ENCODE measurements around the gene C2CD2. TPM values are rescaled to one million over a fixed set of nuclear protein-coding genes. Genes with fewer than 3 reads are reported as not detected.

The C2CD2 gene
- total and polyA plus RNA-seq, 2 experiments from 2014 or later, result 4.5 to 16.2 TPM

GRCh38 chr21:41929248-41929647 is 24.6 kb downstream of the C2CD2 start (continued):
- TF ChIP-seq ZNF462 (CRISPR knock-in tag; IDR thresholded peaks at IDR 0.05), result no peak
- no peak for TF ChIP-seq JUNB (IDR thresholded peaks at IDR 0.05; ENCODE audit: unreplicated experiment)
- no peak for TF ChIP-seq ZNF114 (CRISPR knock-in tag; IDR thresholded peaks at IDR 0.05)
- no peak for TF ChIP-seq CTCF (conservative IDR thresholded peaks at IDR 0.05; ENCODE audit: low read depth in 2 of 2)
- no peak for TF ChIP-seq REST (IDR thresholded peaks at IDR 0.05; ENCODE audit: unreplicated experiment)
